ENCODE measurements around the gene LRRC28.

GRCh38 chr15:99435113-99435695 is 183.9 kb downstream of the LRRC28 start:
- TF ChIP-seq GATA3 (IDR thresholded peaks at IDR 0.05; ENCODE audit: low read depth, low read length) (no peak), GATA2 (IDR thresholded peaks at IDR 0.05; ENCODE audit: low read depth, low read length) (no peak)

Data from SH-SY5Y (cell line).